Sciatic nerve (tissue), 2 donors: ENCODE data around the gene ZDHHC16. TPM values are rescaled to one million over a fixed set of nuclear protein-coding genes. Genes with fewer than 3 reads are reported as not detected.
"Not testable (repeated sequence)": the region's sequence is repeated elsewhere in the genome, so short reads cannot be mapped to it uniquely, and the experiment has no call there.

ENCODE experiments used
- ATAC-seq: fragments of 200-7000 bp; cut with Tn5 transposase; one replicate; pipeline ENCODE4 v1.9.1; 2020; ENCODE audit warnings: mild to moderate bottlenecking, moderate library complexity
- DNase-seq: peaks from one replicate; pipeline ENCODE4 v3.0.0-alpha.2; 2020; ENCODE audit warnings: low spot score
- intact Hi-C: fragments of 100-400 bp; cut with DNase I; formaldehyde crosslinking; loops from one replicate; pipeline ENCODE4 v1.14.2; 2022
- total RNA-seq: library from RNA; stranded (reverse); fragmentation: NEBNext Ultra II Directional; extraction: Animal tissue kit (Norgen Biotek cat#: 25700); gene quantifications from one replicate; pipeline ENCODE4 v1.2.1, GENCODE V29; 2021
- donor health status: DM: no; HTN: no; CAD: no.
- donor health status: DM: no; HTN: no; CAD: no.

ZDHHC16 gene
- 32.1 TPM for total RNA-seq

DNA sequence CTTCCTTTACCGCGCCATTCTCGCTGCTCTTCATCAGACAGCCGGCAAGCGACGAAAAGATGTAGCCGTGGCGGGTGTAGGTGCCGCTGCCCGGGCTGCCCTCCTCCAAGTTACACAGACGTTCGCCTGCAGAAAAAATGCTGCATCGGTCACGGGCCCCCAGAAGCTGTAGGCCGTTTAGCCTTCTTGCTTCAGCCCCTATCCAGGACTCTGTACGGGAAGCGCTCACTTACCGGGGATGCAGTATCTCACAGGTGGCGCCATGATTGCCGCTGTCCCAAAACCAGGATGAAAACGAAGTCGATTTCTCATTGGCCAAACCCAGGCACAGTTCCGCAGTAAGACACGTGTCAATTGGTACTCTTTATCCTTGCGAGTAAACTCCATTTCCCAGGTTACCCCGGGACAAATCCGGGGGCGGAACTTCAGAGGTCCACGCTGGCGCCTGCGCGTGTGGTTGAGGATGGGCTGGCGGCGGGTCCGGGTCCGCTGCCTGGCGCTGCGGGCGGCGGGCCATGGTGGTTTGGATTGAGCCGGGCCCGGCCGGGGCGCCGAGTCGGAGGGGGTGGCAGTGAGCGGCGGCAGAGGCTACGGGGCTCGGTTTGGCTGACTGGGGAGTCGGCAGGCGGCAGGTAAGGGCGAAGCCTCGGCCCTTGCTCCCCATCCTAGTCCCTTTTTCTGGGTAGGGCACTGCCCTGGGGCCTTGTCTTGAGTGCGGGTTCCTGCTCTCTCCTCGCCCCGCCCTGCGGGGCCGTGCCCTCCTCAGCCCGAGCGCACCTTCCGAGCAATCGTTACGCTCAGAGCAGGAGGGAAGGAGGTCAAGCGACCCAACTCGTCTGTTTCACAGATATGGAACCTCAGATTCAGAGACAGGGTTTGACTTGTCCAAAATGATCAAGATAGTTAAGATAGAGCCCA is at the start of gene ZDHHC16, which contains the start of gene EXOSC1:
ZDHHC16 (plus strand) TSS at position 454 of the 918 bp plus-strand sequence. CDS start 5,501 bp downstream, outside the sequence.
EXOSC1 (minus strand) TSS at position 285 of the 918 bp plus-strand sequence; CDS start at position 264, 21 bp downstream.
- ATAC-seq (peak; percentile 99), DNase-seq (peak; percentile 93)
- intact Hi-C loops = no loop called here

DNA sequence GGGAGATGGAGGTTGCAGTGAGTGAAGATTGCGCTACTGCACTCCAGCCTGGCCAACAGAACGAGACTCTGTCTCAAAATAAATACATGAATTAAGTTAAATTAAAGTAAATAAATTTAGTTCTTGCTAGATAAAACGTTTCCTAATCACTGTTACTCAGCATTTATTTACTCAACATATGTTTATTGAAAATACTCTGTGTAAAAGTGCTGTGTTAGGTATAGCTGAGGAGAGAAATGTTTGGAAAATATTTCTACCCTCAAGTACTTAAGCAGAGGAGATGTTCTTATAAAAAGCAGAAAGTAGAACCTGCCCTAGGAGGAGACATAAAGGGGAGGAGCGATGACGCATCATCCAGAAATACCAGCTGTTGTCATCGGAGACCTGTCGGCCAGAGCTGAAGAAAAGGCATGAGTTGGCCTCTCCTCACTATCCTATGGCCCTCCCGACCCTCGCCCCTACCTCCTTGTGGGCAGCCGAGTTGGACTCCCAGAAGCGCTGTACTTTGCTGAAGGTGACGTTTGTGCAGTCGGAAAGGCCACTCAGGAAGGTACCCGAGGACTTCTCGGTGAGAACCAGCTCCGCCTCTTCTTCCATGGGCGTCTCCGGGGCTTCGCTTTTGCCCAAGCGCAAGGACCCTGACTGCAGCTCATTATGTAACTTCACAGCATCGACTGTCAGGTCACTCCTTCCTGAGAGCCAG is 46.0 kb upstream of the ZDHHC16 start:
- DNase-seq (no peak), ATAC-seq (no peak)
- intact Hi-C loops = no loop called here

DNA sequence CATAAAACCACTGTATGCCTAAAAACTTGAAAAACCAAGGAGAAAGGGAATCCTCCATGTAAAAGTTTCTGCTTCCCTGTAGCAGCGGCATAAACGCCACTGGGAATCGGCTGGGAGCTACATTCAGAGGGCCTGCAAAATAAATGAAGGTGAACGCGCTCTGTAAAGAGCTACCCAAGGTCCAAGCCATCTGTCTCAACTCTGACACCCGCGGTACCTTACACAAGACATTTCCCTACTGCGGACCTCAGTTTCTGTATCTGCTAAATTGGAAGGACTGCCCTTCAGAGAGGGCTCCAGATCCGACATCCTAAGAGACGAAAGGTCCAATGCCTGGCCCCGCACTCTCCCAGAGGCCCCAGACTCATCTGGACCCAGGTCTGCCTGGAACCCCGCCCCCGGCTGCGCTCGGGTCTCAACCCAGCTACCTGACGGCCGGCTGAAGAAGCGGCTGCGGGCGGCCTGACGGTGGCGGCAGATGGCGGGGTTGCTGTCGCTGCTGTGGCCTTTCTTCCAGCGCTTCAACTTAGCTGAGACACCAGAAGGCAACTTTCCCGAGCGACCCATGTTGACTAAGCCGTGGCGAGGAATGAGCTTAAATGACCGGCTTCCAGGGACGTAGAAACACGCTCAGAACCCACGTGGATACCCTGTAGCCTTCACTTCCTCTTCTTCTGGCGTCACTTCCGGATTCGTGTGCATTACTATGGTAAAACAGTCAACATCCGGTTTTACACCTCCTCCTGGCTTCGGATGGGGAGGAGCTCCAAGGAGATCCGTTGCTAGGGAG is 45.1 kb upstream of the ZDHHC16 start, which contains the start of gene RRP12:
RRP12 (minus strand) TSS at position 676 of the 790 bp plus-strand sequence; CDS start at position 567, 109 bp downstream.
- DNase-seq = peak; percentile 87
- ATAC-seq = peak; percentile 99
- intact Hi-C loops = no loop called here

DNA sequence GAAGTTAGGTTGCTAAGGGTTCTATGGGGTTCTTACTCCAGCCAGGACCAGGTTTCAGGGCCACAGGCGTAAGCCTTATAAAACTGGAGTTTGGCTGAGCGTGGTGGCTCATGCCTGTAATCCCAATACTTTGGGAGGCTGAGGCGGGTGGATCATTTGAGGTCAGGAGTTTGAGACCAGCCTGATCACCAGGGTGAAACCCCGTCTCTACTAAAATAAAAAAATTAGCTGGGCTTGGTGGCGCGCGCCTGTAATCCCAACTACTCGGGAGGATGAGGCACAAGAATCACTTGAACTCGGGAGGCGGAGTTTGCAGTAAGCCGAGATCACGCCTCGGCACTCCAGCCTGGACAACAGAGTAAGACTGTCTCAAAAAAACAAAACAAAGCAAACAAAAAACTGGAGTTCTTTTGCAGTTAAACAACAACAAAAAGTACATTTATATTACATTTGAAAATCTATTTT is 44.5 kb upstream of the ZDHHC16 start:
- intact Hi-C loops = no loop called here
- DNase-seq (no peak), ATAC-seq (no peak)

DNA sequence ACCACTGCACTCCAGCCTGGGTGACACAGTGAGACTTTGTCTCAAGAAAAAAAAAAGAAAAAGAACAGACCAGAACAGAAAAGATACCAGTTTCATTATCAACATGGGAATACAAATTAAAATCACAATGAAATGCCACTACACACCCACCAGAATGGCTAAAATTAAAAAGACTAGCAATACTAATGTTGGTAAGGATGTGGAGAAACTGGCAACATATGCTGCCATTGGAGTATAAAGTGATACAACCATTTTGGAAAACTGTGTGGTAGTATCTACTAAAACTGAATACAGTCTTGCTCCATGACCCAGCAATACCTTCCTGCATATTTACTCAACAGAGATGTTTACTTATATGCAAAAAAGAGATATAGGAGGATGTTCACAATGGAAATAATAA is 41.9 kb upstream of the ZDHHC16 start:
- intact Hi-C loops = no loop called here
- ATAC-seq (no peak), DNase-seq (no peak)

DNA sequence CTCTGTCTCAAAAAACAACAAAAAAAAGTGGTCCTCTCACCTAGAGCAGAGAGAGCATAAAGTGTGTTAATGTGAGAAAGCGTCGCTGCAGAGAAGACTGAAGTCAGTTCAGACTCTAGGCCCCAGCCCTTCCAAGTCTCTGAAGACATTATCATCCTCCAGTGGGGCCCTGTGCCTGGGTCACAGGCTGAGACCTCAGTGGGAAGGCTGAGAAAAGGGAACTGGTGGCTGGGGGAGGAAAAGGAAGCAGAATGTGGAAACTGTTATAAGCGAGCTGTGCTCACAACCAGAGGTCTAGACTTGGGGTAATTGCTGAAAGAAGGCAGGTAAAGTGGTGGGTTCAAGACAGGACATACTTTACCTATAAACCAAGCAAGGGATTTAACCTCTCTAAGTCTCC is 39.9 kb upstream of the ZDHHC16 start:
- DNase-seq = no peak
- no peak for ATAC-seq
- intact Hi-C loops = no loop called here

DNA sequence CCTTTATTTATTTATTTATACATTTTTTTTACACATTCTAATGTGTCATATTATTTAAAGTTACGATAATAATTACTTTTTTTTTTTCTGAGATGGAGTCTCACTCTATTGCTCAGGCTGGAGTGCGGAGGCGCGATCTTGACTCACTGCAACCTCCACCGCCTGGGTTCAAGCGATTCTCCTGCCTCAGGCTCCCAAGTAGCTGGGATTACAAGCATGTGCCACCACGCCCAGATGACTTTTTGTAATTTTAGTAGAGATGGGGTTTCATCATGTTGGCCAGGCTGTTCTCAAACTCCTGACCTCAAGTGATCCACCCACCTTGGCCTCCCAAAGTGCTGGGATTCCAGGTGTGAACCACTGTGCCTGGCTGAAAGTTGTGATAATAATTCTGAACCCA is 39.5 kb upstream of the ZDHHC16 start:
- intact Hi-C loops, DNase-seq, ATAC-seq: not testable (repeated sequence)

DNA sequence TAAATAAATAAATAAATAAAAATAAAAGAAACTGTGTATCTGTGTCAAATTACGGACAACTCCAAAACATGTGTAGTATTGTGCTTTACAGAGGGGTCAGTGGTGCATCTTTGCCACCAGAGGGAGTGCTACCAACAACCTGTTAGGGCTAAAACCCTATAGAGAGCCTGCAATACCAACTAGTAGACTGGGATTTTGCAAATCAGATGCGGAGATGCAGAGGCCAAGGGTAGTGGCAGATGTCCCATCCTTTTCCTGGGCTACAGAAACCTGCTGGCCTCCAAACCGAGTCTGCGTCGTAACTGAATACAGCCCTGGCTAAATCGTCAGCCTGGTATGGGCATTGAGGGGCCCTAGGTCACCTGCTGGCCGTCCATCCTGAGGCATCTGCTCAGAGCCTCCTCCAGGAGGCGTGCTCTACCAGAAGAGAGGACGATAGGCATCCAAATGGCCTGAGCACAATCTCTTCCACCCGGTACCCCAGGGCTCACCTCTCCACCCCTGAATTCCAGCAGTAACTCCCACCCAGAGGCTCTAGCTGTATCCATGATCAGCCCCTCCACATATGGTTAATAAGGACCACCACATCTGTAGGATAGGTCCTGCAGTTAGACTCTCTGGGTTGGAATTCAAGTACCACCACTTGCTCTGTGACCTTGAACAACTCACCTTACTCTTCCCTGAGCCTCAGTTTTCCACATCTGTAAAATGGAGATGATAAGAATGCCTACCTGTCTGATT is 38.6 kb upstream of the ZDHHC16 start:
- DNase-seq (no peak), ATAC-seq (peak; percentile 91)
- intact Hi-C loops = no loop called here

DNA sequence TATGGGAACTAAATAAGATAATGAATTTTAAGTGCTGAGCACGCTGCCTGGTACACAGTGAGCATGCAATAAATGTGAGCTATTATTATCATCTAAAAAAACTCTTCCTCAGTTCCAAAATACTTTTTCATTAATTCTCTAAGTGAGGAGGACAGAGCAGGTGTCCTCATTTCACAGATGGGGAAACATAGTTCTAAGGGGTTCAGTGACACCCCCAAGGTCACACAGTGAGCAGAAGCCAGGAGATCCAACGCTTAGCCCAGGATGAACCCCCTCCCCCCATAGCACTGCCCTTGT is 38.1 kb upstream of the ZDHHC16 start:
- intact Hi-C loops = no loop called here

DNA sequence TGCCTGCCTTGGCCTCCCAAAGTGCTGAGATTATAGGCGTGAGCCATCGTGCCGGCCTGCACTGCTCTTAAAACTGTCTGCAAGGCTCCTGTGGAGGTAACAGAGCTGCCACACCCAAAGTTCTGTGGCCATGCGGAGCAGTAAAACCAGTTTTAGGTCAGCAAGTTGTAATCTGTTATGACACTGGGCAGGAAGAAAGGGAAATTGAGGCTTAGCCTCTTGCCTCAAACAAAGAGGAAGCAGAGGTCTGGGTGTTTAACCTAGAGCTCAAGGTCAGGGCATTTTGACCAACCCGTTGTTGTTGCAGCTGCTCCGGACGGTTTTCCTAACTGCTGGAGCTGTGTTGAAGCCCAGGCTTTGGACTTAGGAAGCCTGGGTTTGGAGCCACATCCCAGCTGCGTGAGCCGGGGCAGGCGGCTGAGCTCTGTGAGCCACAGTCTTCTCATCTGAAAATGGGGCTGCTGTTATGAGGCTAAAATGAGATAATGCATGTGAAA is 37.4 kb upstream of the ZDHHC16 start:
- ATAC-seq (peak; percentile 27), DNase-seq (no peak)
- intact Hi-C loops = no loop called here

More for the DNA sequence above, 38.1 kb upstream of the ZDHHC16 start:
- DNase-seq (no peak), ATAC-seq (no peak)

DNA sequence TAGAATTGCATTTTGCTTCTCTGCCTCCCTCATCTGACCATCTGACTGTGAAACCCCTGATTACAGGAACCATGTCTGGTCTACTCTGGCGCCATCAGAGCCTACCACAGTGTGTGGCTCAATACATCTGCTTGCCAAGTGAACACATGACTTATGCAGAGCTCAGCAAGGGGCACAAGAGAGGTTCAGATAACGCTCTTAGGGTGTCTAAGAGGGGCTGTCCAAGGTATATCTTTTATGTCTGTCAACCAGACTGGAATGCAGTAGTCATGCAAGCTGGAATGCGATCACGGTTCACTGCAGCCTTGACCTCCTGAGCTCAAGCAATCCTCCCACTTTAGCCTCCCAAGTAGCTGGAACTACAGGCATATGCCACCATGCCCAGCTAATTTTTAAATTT is 34.6 kb upstream of the ZDHHC16 start:
- intact Hi-C loops = no loop called here
- ATAC-seq (no peak), DNase-seq (no peak)

DNA sequence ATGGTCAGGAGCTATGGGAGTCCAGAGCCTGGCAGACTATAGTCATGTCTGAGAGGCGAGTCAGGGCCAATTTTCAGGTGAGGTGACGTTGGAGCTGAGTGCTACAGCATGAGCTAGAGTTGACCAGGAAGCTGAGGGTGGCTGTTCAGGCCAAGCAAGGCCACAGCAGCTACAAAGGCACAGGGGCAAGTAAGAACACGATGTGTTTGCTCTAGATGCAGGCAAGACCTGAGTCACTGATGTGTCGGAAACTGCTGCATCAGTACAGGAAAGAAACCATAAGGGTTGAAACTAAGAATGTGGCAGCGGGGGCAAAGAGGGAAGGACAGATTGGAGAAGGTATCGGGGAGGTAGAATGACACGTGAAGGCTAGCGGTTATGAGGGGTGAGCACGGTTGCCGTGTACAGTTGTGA is 33.1 kb upstream of the ZDHHC16 start:
- ATAC-seq (no peak), DNase-seq (no peak)
- intact Hi-C loops = no loop called here

DNA sequence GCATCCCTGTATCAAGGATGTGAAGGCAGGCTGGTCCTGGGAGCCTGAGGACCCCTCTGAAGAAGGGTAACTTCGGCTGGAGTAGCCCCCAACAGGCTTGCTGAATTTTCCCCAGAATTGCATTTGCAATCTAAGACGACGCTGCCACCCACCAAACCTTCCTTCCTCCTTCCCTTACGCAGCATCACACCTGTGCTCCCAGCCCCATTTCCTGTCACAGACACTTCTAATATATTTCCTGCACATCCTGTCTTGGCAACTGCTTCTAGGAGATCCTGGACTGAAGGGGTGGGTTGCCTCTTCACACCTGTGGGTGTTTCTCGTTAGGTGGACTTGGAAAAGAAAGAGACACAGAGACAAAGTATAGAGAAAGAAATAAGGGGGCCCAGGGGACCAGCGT is 29.4 kb upstream of the ZDHHC16 start:
- intact Hi-C loops = no loop called here
- ATAC-seq = no peak

DNA sequence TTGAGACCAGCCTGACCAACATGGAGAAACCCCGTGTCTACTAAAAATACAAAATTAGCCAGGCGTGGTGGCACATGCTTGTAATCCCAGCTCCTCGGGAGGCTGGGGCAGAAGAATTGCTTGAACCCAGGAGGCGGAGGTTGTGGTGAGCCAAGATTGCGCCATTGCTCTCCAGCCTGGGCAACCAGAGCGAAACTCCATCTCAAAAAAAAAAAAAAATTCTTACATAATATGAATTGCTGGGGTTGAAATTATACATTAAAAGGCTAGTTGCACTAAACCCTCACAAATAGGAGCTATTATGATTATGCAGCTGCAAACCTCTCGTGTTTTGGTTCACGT is 22.2 kb upstream of the ZDHHC16 start:
- intact Hi-C loops, ATAC-seq, DNase-seq: not testable (repeated sequence)

More for the DNA sequence above, 29.4 kb upstream of the ZDHHC16 start:
- no peak for DNase-seq

DNA sequence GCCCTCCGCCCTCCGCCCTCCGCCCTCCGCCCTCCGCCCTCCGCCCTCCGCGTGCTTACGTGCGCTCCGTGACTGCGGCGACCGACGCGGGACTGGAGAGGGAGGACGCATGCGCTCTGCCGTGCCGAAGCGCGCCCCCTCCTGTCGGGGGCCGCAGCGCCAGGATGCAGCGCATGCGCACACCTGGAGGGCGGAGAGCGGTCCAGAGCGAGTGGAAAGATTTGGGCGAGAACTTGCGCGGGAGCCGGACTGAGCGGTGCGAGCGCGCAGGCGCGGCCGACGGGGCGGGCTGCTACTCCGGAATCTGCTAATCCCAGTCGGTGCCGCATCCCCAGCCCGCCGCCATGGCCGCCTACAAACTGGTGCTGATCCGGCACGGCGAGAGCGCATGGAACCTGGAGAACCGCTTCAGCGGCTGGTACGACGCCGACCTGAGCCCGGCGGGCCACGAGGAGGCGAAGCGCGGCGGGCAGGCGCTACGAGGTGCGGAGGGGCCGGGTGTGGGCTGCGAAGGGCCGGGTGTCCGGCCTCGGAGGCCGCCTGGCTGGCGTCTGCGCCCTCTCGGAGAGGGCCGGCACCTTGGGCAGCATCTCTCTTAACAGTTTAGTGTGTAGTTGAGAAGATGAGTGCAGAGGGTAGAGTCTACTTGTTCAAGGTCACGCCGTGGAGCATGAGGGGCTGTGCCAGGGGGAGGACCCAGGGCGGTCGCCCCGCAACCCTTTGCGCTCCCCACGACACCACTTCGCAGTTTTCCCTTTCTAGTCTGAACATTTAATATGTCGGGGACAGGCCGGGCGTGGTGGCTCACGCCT is 19.8 kb upstream of the ZDHHC16 start, which contains the start of gene PGAM1:
PGAM1 (plus strand) TSS at position 228 of the 812 bp plus-strand sequence; CDS start at position 345, 117 bp downstream.
- intact Hi-C loops = no loop called here
- DNase-seq (peak; percentile 96), ATAC-seq (peak; percentile 98)

DNA sequence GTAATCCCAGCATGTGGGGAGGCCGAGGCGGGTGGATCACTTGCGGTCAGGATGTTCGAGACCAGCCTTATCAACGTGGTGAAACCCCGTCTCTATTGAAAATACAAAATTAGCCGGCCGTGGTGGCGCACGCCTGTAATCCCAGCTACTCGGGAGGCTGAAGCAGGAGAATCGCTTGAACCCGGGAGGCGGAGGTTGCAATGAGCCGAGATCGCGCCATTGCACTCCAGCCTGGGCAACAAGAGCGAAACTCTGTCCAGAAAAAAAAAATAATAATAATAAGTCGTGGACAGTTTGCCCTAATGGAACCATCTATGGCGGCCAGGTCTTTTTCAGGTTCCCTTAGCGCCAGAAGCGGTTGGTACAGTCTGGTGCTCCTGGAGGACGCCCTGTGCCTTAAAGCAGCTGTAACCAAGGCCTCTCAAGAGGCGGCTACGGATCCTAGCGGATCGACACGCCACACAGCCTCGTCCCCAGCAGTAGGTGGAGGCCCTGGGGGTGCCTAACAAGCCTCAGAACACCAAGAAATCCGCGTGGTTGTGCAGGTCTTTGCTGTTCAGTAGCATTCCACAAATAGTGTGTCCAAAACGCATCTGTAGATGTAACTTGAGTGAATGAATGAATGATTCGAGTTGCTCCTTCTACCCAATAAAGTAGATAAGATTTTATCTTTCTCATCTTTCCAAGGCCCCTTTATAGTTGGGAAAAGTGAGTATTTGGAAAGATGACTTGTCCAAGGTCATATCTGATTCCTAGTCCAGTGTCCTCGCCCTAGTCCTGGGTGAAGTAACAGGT is 19.0 kb upstream of the ZDHHC16 start:
- ATAC-seq = no peak
- intact Hi-C loops = no loop called here
- DNase-seq = no peak
